ENCODE results near the gene SCUBE3. TPM values are rescaled to one million over a fixed set of nuclear protein-coding genes. Genes with fewer than 3 reads are reported as not detected.

SCUBE3 gene
- total RNA-seq, 1 experiment from 2014 or later = 0.05 TPM

DNA sequence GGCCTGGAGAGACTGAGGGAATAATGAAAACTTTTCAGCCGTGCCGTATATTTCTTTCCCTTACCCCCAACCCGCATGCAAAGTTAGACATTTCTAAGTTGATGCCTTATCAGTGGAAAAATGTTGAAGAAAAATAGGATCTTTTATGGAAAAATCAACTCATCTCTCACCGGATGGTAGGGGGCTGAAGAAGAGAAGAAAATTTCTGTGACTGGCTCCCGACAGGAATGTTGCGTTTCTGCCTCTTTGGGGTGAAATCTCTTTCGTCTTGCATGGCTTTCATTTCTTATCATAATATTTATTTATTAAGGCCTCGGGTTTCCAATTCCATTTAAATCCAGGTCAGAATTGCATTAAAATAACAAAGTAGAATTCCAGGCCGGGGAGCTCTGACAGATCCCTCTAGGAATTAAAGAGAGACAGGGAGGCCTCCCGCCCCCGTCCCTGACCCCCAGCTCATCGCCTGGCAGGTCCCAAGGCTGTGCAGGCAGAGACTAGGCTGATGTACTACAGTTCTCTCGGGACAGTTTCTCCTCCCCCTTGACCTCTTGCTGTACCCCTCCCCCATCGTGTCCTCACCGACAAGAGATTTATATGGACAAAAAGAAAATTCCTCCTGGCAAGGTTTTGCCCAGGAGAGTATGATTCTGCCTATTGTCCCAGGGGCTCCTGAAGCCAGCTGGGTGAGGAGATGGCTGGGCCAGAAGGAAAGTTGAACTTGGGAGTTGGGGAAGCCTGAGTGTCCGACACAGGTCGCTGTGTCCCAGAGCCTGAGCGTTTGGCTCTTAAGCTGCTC, 1.3 kb downstream of the SCUBE3 start (continued):
- TF ChIP-seq EZH2 (IDR thresholded peaks at IDR 0.05) = no peak
- no peak for TF ChIP-seq EGR1 (IDR thresholded peaks at IDR 0.05; ENCODE audit: low read depth)
- TF ChIP-seq, protein P1, sequence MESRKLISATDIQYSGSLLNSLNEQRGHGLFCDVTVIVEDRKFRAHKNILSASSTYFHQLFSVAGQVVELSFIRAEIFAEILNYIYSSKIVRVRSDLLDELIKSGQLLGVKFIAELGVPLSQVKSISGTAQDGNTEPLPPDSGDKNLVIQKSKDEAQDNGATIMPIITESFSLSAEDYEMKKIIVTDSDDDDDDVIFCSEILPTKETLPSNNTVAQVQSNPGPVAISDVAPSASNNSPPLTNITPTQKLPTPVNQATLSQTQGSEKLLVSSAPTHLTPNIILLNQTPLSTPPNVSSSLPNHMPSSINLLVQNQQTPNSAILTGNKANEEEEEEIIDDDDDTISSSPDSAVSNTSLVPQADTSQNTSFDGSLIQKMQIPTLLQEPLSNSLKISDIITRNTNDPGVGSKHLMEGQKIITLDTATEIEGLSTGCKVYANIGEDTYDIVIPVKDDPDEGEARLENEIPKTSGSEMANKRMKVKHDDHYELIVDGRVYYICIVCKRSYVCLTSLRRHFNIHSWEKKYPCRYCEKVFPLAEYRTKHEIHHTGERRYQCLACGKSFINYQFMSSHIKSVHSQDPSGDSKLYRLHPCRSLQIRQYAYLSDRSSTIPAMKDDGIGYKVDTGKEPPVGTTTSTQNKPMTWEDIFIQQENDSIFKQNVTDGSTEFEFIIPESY (IDR thresholded peaks at IDR 0.05; ENCODE audit: extremely low read depth, insufficient replicate concordance, low read length) = no peak
- TF ChIP-seq JUND (IDR thresholded peaks at IDR 0.05) = no peak
- TF ChIP-seq TCF7L2 (IDR thresholded peaks at IDR 0.05; ENCODE audit: borderline replicate concordance, extremely low read depth, insufficient read depth, insufficient read length) = no peak
- TF ChIP-seq POLR2AphosphoS5 (IDR thresholded peaks at IDR 0.05; ENCODE audit: low read depth, low read length) = no peak
- TF ChIP-seq, protein P2, sequence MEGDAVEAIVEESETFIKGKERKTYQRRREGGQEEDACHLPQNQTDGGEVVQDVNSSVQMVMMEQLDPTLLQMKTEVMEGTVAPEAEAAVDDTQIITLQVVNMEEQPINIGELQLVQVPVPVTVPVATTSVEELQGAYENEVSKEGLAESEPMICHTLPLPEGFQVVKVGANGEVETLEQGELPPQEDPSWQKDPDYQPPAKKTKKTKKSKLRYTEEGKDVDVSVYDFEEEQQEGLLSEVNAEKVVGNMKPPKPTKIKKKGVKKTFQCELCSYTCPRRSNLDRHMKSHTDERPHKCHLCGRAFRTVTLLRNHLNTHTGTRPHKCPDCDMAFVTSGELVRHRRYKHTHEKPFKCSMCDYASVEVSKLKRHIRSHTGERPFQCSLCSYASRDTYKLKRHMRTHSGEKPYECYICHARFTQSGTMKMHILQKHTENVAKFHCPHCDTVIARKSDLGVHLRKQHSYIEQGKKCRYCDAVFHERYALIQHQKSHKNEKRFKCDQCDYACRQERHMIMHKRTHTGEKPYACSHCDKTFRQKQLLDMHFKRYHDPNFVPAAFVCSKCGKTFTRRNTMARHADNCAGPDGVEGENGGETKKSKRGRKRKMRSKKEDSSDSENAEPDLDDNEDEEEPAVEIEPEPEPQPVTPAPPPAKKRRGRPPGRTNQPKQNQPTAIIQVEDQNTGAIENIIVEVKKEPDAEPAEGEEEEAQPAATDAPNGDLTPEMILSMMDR (IDR thresholded peaks at IDR 0.05 in 2 of 3, conservative IDR thresholded peaks at IDR 0.05 in 1 of 3; ENCODE audit: borderline replicate concordance in 1 of 3, insufficient read depth in 1 of 3, low read depth in 2 of 3, low read length in 2 of 3) = no peak

Data from HCT116 (cell line).